Epidermal melanocyte (primary cell): Measurements from ENCODE around the gene RAB3IL1.
"Not testable (repeated sequence)": the region's sequence is repeated elsewhere in the genome, so short reads cannot be mapped to it uniquely, and the experiment has no call there.

Source experiments
- DNase-seq: peaks from one replicate; pipeline ENCODE4 v3.0.0; 2011; ENCODE audit warnings: low spot score; ENCODE audit not compliant: insufficient read length

The RAB3IL1 gene

DNA sequence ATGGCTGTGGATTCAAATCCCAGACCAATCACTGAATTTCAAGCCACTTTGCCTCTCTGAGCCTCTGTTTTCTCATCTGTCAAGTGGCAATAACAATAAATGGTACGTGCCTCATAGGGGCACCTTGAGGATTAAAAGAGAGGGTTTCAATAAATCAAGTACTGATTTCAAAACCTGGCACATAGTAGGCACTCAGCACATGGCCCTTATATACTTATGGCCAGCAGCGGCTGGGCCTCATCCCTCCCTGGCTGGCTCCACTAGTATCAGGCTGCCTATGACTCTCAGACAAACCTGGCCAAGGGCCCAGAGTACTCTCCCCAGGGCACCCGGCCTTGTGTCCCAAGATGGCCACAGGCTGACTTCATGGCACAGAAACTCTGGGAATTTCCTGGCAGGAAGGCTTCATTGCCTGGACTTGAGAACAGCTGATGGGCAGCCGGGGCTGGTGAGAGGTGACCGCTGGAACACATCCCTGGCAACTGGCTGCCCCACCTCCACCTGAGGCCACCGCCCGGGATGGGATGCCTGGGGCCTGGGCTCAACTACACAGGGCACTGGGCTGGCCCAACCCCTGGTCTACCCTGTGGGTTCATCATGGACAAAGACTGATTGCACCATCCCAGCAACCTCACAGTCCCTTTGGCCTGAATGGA lies 29.4 kb downstream of the RAB3IL1 start:
- DNase-seq: peak; percentile 55

DNA sequence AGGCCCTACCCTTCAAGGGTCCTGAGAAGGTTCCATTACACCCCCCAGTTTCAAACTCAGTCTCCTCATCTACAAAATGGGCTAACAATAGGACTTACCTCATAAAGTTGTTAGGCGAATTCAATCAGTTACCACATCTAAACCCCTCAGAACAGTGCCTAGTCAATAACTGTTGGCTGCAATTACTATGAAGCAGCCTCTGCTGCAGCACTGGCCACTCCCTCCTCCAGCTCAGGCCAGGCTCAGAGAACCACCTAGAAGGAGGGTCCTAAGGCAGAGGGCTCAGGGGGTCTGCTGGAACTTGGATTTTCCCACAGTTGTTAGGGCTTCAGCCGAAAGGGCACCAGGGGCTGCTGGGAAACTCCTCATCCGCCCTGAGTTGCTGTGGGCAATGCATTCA lies 30.7 kb downstream of the RAB3IL1 start:
- no peak for DNase-seq

GRCh38 chr11:61885784-61886580 lies 31.4 kb downstream of the RAB3IL1 start:
- no peak for DNase-seq

DNA sequence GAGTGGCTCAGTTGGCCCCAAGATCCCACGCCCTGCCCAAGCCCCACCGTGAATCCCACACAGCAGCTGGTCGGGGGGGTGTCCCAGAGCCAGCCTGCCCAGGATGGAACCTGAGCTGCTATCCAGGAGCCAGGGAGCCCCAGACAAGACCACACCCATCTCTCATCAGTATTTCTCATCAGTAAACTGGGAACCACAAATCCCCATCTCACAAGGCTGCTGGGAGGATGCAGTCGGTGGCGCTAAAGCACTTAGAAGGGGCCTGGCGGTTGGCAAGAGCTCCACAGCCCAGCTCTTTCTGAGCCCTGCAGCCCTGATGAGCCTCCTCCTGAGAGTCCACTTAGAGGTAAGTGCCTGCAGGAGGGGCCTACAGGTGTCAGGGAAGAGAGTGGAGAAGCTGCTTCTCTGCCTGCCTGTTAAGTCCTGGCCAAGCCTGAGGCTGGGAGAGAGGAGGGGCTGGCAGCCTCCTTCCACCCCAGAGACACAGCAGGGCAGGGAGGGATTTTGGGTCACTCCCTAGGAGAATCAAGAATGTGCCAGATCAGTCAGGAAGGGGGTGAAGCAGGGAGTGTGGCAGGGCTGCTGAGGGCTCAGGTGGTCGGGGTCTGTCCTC lies 32.1 kb downstream of the RAB3IL1 start:
- no peak for DNase-seq

- no peak for DNase-seq
These were observed 33.4 kb downstream of the RAB3IL1 start for GRCh38 chr11:61883947-61884346.

DNA sequence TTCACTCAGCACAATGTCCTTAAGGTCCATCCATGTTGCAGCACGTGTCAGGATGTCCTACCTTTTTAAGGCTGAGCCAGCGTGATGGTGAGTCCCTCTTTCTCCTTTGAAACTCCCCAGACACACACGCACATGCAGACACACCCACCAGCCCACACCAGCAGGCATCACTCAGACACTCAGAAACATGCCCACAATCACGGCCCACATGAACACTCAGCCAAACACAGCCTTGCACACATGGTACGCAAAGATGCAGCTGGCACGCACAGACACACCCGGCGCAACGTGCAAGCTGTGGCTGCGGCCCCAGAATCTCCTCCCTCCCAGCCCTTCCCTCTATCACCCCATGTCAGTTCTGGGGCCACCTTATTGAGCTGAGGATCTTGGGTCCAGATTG lies 34.0 kb downstream of the RAB3IL1 start:
- no peak for DNase-seq

DNA sequence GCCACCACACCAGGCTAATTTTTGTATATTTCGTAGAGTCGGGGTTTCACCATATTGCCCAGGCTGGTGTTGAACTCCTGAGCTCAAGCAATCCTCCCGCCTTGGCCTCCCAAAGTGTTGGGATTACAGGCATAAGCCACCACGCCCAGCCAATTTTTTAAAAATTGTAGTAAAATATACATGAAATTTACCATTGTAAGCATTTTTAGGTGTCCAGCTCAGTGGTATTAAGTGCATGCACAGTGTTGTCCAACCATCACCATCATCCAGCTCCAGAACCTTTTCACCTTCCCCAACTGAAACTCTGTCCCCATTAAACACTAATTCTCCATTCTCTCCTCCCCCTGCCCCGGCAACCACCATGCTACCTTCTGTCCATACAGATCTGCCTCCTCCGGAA lies 34.5 kb downstream of the RAB3IL1 start:
- no peak for DNase-seq

DNA sequence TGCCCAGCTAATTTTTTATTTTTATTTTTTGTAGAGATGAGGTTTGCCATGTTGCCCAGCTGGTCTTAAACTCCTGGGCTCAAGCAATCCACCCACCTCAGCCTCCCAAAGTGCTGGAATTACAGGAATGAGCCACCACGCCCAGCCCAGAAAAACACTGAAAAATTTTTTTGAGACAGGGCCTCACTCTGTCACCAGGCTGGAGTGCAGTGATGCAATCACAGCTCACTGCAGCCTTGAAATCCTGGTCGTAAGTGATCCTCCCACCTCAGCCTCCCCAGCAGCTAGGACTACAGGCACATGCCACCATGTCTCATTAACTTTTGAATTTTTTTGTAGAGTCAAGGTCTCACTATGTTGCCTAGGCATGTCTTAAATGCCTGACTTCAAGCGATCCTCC lies 35.1 kb downstream of the RAB3IL1 start:
- DNase-seq: not testable (repeated sequence)

DNA sequence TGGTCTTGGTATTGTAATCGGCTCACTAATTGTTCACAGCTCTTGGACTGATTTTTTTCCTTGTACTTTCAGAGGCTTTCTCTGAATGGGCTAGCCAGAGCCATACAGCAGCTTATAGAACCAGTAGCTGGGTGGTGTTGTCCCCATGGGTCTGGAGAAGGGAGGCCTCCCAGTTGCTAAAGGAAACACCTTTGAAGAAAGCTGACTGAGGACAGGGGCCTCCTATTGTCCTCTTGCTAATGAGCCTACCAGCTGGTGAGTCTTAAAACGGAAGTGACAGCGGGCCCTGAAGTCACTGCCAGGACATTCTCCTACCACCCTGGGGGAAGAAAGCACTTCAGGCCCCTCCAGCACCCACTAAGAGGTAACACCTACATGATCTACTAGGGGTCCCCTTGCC lies 36.0 kb downstream of the RAB3IL1 start:
- no peak for DNase-seq

DNA sequence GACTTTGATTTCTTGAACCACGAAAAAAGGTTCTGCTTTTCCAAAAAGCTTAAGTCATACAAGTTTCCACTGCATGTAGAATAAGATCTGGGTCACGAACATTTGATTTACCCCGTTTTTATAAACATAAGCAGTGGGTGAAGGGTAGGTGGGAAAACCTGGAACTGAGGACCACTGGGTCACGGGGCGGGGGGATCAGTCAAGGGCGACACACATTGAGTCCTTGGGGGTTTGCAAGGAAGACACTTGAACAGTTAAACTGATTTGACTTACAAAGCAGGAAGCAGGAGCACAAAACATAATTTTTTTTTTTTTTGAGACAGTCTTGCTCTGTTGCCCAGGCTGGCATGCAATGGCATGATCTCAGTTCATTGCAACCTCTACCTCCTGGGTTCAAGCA lies 36.9 kb downstream of the RAB3IL1 start:
- no peak for DNase-seq

DNA sequence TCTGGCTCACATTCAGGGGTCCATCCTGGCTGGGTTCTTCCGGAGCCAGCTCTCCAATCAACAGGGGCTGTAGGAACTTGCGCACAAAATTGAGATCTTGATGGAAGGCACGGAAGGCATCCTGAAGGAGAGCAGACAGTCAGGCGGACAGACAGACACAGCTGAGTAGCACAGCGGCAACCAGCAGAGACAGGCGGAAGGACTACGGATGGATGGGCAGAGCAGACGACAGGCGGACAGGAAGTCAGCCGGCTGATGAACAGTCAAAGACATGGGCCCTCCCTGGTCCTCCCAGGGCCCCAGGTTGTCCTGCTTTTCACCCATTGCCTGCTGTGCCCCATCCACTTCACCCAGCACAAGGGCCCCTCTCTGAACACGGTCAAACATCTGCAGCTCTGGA lies 37.3 kb downstream of the RAB3IL1 start:
- no peak for DNase-seq

DNA sequence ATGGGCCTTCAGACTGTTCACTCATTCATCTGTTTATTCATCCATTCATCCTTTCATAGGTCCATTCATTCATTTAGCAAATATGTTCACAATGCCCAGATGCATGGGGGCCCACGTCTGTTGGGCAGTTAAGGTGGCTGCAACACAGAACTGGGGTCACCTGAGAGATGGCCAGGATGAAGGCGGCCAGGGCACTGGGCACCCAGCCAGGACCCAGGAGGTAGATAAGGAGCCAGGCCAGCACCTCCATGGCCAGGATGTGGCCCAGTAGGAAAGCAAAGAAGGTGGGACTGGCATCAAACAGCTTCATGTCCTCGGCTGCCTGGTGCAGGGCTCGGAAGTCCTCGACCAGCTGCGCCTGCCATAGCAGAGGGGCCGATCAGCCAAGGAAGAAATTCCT lies 38.2 kb downstream of the RAB3IL1 start:
- no peak for DNase-seq

DNA sequence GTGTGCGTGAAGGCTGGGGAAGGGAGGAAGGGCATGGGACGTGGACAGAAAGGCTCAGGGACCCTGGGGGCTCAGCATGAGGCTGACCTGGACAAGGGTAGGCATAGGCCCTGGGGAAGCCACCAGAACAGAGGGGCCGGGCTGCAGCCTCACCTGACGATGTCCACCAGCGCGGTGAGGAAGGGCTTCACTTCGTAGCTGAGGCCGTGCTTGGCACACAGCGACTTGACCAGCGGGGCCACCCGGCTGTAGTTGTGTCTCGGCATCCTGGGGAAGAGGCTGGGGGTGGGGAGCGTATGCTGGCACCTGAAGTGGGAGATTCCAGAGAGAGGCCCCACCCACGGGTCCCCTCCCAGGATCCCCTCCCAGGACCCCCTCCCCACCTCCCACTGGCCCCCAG lies 41.7 kb downstream of the RAB3IL1 start:
- no peak for DNase-seq

DNA sequence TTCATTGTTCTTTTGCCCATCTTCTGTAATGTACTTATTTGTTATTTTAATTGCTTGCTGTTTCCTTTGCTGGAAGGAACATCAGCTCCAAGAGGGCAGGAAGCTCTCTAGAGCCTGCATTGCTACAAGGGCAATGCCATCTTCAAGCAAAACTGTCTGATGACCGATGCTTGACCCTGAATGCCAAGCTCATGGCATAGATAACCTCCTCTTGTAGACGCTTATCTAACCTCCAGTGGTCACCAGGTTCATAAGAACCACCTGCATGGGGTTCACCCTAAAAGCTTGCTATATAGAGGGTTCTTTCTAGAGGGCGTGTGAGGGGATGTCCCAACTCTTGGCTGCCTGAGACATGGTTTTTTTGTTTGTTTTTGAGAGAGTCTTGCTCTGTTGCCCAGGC lies 42.5 kb downstream of the RAB3IL1 start:
- no peak for DNase-seq

DNA sequence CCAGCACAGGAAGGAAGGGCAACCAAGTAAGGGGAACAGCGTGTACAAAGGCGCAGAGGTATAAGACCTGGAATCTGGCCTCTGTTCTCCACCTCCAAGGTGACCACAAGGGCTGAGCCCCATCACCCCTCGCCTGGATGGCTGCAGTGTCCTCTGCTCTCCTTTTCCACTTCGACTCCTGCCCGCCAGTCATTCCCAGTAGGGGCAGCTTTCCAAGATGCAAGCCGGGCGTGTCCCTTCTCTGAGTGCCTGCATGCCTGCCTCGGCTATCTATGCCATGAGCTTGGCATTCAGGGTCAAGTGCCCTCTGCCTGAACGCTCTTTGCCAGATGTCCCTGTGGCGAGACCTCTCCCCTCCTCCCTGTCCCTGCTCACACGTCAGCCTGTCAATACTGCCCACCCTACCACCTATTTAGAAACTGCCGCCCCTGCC lies 43.0 kb downstream of the RAB3IL1 start:
- no peak for DNase-seq

DNA sequence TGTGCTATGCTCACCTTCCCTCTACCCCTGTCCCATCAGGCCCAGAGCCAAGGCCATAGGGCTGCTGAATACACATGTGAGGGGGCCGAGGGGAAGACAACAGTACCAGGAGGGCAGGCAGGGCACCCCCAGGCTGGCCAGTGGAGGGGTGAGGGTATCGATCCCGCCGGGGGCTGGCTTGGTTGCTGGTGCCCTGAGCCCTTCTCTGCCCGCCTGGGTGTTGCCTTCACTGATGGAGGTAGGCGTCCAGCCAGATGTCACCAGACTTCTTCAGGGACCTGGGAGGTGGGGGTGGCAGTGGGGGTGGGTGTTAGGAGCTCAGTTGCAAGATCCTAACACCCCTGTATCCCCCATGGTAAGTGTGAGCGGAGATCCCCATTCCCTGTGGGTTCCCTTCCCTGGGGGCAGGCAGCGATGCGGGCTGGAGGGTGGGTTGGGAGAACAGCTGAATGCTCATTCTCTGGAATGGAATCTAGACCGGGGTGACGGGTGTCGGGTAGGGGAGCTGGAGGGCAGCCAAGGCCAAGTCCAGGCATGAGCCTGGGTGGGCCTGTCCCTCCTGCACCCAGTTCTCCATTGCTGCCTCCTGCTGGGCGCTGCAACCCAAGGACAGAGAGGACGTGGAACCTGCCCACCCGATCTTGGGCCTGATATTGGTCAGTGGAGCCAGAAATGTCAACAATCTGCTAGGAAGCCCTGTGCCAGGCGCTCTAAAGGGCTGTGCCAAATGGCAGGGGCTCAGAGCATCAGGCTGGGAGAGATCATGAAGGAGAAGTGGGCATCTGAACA lies 43.6 kb downstream of the RAB3IL1 start:
- DNase-seq: no peak

GRCh38 chr11:61872935-61873565 lies 44.3 kb downstream of the RAB3IL1 start:
- no peak for DNase-seq

- peak; percentile 93 for DNase-seq
These were observed 46.2 kb downstream of the RAB3IL1 start for GRCh38 chr11:61871158-61871597.

- DNase-seq: no peak
These were observed 46.8 kb downstream of the RAB3IL1 start for GRCh38 chr11:61870541-61871031.

GRCh38 chr11:61869708-61870451 lies 47.5 kb downstream of the RAB3IL1 start:
- DNase-seq: no peak

DNA sequence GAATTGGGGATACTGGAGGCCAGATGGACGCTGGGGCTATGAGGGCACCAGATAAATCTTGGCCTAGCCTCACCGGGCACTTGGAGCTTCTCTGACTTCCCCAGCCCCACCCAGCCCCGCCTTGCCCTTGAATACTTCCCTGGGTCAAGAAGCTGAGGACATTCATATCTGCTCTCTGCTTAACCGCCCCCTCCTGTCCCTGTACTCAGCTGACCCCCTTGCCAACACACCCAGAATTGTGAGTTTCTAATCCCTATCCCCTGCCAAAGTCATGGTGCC lies 48.0 kb downstream of the RAB3IL1 start:
- DNase-seq: no peak
